HG03064 (cell line): ENCODE data around the gene TPST1.

Experiments used
- ATAC-seq: cut with Tn5 transposase; IDR thresholded peaks from one replicate; pipeline ENCODE4 v1.9.1; 2021; ENCODE audit warnings: low read depth; ENCODE audit not compliant: unreplicated experiment

Gene TPST1

GRCh38 chr7:66281678-66282590, 76.8 kb downstream of the TPST1 start:
- no peak for ATAC-seq

- no peak for ATAC-seq
These were observed 77.4 kb downstream of the TPST1 start for GRCh38 chr7:66282591-66282935.

- ATAC-seq = no peak
These were observed 78.1 kb downstream of the TPST1 start for GRCh38 chr7:66283003-66283920.

GRCh38 chr7:66296001-66296521, 90.9 kb downstream of the TPST1 start:
- no peak for ATAC-seq

GRCh38 chr7:66296557-66296956, 91.4 kb downstream of the TPST1 start:
- ATAC-seq = no peak

- ATAC-seq = no peak
These were observed 92.4 kb downstream of the TPST1 start for GRCh38 chr7:66297579-66297978.

GRCh38 chr7:66301249-66301648, 96.1 kb downstream of the TPST1 start:
- ATAC-seq = no peak

- no peak for ATAC-seq
These were observed 96.6 kb downstream of the TPST1 start for GRCh38 chr7:66301737-66302136.

- ATAC-seq = no peak
These were observed 98.5 kb downstream of the TPST1 start for GRCh38 chr7:66303454-66304155.

GRCh38 chr7:66304536-66304935, 99.4 kb downstream of the TPST1 start:
- no peak for ATAC-seq

- no peak for ATAC-seq
These were observed 101.1 kb downstream of the TPST1 start for GRCh38 chr7:66306243-66306642.

GRCh38 chr7:66307591-66308215, 102.6 kb downstream of the TPST1 start:
- no peak for ATAC-seq

- no peak for ATAC-seq
These were observed 103.3 kb downstream of the TPST1 start for GRCh38 chr7:66308411-66308810.

- no peak for ATAC-seq
These were observed 105.5 kb downstream of the TPST1 start for GRCh38 chr7:66310620-66311019.

GRCh38 chr7:66313886-66314568, 108.9 kb downstream of the TPST1 start:
- ATAC-seq = no peak

- ATAC-seq = no peak
These were observed 110.1 kb downstream of the TPST1 start for GRCh38 chr7:66315192-66315591.

- ATAC-seq = no peak
These were observed 114.4 kb downstream of the TPST1 start for GRCh38 chr7:66319407-66319979.

- no peak for ATAC-seq
These were observed 116.1 kb downstream of the TPST1 start for GRCh38 chr7:66321283-66321682.

- no peak for ATAC-seq
These were observed 118.1 kb downstream of the TPST1 start for GRCh38 chr7:66323114-66323796.
